AG09309 (cell line): Measurements from ENCODE around the gene GPR25.

Source experiments
- DNase-seq: peaks from one replicate; pipeline ENCODE4 v3.0.0-alpha.2; 2010; ENCODE audit warnings: low read depth
- H3K4me3 ChIP-seq: 2 replicates; pipeline ENCODE4 v1.5.1; 2011; ENCODE audit warnings: mild to moderate bottlenecking, low read depth, low read length, moderate library complexity; ENCODE audit not compliant: control insufficient read depth
- TF ChIP-seq, protein P1 (sequence below): IDR thresholded peaks from 2 replicates; pipeline ENCODE4 v1.5.1; 2011; ENCODE audit warnings: mild to moderate bottlenecking, low read depth, low read length, inconsistent platforms; ENCODE audit not compliant: insufficient read depth, control insufficient read depth; ENCODE audit errors: missing control alignments

Gene GPR25, protein sequence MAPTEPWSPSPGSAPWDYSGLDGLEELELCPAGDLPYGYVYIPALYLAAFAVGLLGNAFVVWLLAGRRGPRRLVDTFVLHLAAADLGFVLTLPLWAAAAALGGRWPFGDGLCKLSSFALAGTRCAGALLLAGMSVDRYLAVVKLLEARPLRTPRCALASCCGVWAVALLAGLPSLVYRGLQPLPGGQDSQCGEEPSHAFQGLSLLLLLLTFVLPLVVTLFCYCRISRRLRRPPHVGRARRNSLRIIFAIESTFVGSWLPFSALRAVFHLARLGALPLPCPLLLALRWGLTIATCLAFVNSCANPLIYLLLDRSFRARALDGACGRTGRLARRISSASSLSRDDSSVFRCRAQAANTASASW

DNA sequence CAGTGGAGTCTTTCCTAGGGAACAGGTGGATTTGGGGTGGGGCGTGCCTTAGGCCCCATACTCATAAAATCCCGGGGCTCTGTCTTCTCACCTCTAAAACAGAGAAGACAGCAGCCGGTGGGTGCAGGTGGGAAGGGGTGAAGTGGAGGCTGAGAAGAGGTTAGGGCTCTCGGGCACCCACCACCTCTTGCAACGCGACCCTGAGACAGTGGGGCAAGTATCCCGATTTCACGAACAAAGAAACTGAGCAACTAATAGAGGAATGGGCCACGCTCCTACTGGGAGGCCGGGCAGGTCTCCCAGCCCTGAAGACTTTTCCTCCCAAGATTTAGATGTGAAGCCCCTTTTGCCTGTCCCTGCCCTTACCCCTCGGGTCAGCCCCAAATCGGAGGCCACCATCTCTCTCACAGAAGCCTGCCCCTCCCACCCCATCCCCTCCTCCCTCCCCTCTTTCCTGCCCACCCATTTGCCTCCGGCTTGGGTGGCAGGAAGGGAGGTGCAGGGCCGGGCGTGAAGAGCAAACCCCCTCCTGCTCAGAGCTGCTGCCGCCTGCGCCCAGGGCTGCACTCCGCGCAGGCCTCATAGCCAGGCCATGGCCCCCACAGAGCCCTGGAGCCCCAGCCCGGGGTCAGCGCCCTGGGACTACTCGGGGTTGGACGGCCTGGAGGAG, at the start of gene GPR25:
TSS of gene GPR25 (plus strand) at position 536 of the 670 bp plus-strand sequence. CDS start at position 593, 57 bp downstream.
- DNase-seq: no peak
- TF ChIP-seq, protein P1, sequence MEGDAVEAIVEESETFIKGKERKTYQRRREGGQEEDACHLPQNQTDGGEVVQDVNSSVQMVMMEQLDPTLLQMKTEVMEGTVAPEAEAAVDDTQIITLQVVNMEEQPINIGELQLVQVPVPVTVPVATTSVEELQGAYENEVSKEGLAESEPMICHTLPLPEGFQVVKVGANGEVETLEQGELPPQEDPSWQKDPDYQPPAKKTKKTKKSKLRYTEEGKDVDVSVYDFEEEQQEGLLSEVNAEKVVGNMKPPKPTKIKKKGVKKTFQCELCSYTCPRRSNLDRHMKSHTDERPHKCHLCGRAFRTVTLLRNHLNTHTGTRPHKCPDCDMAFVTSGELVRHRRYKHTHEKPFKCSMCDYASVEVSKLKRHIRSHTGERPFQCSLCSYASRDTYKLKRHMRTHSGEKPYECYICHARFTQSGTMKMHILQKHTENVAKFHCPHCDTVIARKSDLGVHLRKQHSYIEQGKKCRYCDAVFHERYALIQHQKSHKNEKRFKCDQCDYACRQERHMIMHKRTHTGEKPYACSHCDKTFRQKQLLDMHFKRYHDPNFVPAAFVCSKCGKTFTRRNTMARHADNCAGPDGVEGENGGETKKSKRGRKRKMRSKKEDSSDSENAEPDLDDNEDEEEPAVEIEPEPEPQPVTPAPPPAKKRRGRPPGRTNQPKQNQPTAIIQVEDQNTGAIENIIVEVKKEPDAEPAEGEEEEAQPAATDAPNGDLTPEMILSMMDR: no peak
- H3K4me3 ChIP-seq: no peak within 1 kb of the TSS

DNA sequence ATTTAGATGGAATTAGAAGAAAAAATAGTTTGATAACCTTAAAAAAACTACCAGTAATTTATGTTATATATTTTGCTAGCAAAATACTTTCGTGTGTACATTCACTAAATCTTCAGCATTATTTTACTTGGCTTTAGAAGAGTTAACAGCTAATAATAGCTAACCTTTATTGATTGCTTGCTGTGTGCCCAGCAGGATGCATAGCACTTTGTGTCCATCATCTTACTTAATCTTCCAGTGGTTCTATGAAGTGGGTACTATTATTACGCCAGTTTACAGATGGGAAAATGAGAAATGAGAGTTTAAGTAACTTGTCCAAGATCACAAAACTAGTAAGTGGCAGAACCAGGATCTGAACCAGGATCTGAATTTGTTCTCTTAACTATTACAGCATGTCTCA, 41.7 kb upstream of the GPR25 start:
- DNase-seq: no peak
- TF ChIP-seq, protein P1: no peak
- no peak overlapping the region for H3K4me3 ChIP-seq

DNA sequence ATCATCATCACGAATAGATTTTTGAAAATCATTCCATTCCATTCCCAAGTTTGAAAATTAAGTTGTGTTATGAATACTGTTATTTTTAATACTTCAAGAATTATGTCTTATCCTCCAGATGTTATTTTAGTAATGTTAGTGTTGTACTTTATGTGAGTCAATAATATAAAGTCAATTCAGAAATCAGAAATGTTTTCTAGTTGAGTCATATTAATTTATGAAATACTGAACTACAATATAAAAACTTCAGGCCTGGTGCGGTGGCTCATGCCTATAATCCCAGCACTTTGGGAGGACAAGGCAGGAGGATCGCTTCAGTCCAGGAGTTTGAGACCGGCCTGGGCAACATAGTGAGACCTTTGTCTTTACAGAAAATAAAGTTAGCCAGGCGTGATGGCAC, 38.4 kb upstream of the GPR25 start:
- TF ChIP-seq, protein P1: no peak
- no peak for DNase-seq
- H3K4me3 ChIP-seq: no peak overlapping the region

DNA sequence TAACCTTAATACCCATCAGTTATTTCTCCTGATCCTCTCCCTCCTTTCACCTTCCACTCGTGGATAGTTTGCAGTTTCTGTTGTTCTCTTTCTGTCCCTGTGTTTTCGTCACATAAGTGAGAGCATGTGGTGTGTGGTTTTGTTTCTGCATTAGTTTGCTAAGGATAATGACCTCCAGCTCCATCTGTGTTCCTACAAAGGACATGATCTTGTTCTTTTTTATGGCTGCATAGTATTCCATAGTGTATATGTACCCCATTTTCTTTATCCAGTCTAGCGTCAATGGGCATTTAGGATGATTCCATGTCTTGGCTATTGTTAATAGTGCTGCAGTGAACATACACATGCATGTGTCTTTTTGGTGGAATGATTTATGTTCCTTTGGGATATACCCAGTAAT, 36.6 kb upstream of the GPR25 start:
- H3K4me3 ChIP-seq: no peak overlapping the region
- DNase-seq: no peak
- TF ChIP-seq, protein P1: no peak

DNA sequence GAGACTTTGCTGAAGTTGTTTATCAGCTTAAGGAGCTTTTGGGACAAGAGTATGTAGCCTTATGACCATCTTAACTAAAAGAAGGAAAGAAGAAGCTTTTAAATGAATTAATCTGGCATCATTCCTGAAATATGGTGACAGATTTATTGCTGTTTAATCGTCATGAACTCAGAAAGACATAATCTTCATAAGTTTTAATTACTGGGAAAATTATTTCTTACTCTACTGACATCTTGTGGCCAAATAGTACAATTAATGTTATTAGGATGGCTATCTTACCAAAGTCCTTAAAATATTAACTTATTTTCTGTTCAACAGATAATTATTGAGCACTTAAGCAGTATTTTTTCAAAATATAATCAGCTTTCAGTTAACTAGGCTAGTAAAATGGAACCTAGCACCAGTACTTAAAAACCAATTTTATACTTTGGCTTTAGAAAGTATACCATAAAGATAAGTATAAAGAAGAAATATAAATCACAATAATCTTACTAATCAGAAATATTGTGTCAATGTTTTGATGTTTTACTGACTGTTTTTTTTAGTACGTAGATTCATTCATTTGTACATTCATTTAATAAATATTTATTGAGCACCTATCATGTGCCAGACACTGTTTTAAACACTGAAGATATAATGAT, 34.7 kb upstream of the GPR25 start:
- DNase-seq: no peak
- TF ChIP-seq, protein P1: peak; percentile 26
- H3K4me3 ChIP-seq: no peak overlapping the region

DNA sequence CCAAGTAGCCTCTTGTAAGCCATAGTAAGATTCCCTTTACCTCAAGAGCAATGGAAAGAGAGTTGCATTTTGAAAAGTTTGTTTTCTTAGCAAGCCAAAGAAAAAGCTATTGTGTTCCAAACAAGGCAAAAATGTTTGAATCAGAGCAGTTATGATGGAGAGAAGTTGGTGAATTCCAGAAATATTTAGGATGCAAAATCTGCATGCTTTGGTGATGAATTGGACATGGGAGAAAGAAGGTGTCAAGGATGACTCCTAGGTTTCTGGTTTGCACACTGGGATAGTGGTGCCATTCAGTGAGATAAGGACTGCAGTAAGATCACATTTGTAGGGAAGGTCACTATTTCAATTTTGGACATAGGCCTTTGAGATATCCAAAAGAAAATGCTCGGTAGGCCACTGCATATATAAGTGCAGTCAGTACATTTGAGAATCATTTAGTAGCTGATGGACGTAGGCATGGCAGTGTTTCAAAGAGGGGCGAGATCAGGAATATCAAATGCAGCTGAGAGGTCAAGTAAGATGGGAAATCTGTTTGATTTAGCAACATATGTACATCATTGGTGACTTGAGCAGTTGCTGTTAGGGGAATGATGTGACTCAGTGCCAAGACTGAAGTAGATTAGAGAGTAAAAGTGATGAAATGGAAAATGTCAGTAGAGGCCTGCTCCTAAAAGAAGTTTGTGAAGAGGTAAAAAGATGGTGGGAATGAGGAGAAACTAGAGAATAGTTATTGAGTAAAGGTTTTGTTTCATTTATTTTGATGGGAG, 33.9 kb upstream of the GPR25 start:
- no peak overlapping the region for H3K4me3 ChIP-seq
- peak; percentile 35 for DNase-seq
- TF ChIP-seq, protein P1: no peak
